Kidney glomerular epithelial cell (primary cell): ENCODE measurements around the gene PIR.
A peak's percentile ranks its signal among the peaks of the same experiment; 100 is the strongest.

Experiments
- DNase-seq: peaks from one replicate; lab custom pipeline; 2025; lab: John Stamatoyannopoulos, UW

PIR gene

GRCh38 chrX:15345976-15346375 is 147.2 kb downstream of the PIR start:
- no peak for DNase-seq

GRCh38 chrX:15344106-15344505 is 149.0 kb downstream of the PIR start:
- DNase-seq, result no peak

GRCh38 chrX:15343075-15343476 is 150.1 kb downstream of the PIR start:
- no peak for DNase-seq

GRCh38 chrX:15340867-15341266 is 152.3 kb downstream of the PIR start:
- no peak for DNase-seq

- DNase-seq, result peak; percentile 32
Measured at GRCh38 chrX:15336023-15336413, 157.1 kb downstream of the PIR start.

DNA sequence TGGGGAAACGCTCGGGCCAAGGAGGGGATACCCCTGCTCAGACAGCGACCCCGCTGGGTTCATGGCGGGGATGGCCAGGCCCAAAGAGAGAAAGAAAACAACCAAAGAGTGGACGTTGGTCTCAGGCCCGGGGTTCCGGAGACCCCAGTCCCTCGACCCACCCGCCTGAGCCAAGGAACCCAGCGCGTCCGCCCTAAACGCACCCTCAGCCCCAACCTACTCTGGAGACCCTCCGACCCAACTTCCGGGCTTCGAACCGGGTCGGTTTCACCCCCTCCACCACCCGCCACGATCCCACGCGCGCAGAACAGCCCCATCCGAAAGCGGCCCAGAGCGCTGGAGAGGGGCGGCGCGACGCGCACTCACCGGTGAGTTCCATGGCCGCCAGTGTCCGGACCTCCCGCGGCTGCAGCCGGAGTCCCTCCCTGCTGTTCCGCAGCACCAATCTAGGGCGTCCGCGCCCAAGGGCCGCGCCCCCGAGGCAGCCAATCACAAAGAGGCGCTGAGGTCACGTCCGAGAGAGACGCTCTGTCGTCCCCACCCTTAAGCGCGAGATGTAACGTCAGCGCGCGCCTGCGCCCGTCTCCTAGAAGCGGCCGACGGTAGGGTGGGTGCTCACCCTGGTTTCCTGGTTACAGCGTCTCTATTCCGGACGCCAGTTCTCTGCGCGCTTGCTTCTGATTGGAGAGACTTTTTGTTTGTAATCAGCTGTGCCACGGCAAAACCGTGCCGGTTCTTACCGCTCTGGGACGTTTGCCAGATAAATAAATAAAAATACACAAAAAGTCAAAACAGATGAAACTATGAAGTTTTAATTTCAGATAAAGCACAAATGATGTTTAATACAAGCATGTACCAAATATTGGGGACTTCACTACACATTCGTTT is 157.8 kb downstream of the PIR start, which contains the start of gene PIGA:
Gene PIGA (minus strand): TSS at position 389 of the 888 bp plus-strand sequence. CDS start 3,593 bp downstream, outside the sequence.
- peak; percentile 74 for DNase-seq
